GM21619 (cell line): Measurements from ENCODE around the gene GNRHR.

Experiments used
- ATAC-seq: cut with Tn5 transposase; IDR thresholded peaks from one replicate; pipeline ENCODE4 v1.9.1; 2021; ENCODE audit not compliant: unreplicated experiment

GNRHR gene

DNA sequence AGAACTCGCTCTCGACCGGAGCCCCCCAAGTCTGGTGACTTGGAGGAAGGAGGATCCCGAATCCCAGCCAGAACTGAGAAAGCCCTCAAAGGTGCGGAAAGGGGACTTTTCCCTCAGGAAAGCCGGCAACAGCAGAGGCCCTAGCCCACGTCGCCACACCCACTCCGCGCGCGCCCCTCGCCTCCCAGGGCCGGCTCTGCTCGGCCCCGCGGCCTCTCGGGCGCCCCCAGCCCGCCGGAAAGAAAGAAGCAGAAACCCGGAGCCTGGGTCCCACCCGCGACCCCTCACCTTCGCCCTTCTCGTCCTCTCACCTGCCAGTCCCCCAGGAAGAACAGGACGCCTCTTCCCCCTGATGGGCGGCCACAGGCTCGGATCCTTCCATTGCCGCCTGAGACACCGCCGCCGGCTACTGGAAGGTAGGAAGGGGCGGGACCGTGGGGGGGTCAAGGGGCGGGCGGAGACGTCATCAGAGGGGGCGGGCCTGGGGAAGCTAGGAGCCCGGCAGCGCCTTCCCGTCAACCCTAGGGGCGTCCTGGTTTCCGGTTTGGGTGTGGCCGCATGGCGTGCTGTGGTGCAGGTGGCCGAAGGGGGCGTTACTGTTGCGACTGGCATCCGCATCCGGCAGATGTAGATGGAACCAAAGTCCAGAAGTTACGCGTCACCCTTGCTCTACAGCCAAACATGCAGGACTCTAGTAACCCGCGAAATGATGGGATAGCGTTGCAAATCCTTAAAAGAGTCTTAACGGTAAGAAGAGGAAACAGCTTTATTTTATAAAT, 53.3 kb downstream of the GNRHR start, which contains the start of gene UBA6:
UBA6 (minus strand) TSS at position 418 of the 779 bp plus-strand sequence; CDS start at position 382, 36 bp downstream.
- ATAC-seq: peak; percentile 98

DNA sequence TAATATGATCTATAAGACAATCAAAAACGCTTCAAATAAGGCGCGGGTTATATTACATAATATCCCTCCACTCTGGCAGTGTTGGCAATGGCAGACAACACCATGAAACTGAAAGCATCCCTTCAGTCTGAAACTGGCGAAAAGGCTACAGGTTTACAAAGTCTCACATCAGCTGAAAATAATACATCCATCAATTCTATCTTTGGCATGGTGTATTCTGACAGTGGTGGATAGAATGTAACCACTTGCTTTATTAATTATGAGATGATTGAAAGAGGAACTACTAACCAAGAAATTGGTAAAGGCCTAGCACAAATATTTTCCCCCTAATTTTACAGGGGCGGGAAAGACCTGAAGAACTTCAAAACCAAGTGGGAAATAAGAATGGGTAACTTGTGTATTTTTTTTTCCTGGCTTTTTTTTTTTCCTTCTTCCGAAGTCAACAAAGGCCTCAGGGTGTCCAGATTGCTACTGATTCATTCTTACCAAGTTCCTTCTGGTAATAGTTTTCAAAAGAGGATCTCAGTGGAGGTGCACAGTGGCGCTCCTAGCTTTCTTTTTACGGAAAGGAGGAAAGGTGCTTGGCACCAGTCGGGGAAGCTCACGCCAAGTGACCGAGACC, 54.0 kb downstream of the GNRHR start:
- ATAC-seq: peak; percentile 24

DNA sequence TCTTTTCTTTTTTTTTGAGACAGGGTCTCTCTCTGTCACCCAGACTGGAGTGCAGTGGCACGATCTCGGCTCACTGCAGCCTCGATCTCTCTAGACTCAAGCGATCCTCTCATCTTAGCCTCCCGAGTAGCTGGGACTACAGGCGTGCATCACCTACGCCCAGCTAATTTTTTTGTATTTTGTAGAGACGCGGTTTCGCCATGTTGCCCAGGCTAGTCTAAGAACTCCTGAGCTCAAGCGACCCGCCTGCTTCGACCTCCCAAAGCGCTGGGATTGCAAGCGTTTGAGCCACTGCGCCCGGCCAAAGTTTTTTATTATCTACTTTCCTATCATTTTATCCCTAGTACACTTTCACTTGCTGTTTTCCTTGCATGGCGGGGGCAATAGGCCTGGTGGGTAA, 54.6 kb downstream of the GNRHR start:
- no peak for ATAC-seq

DNA sequence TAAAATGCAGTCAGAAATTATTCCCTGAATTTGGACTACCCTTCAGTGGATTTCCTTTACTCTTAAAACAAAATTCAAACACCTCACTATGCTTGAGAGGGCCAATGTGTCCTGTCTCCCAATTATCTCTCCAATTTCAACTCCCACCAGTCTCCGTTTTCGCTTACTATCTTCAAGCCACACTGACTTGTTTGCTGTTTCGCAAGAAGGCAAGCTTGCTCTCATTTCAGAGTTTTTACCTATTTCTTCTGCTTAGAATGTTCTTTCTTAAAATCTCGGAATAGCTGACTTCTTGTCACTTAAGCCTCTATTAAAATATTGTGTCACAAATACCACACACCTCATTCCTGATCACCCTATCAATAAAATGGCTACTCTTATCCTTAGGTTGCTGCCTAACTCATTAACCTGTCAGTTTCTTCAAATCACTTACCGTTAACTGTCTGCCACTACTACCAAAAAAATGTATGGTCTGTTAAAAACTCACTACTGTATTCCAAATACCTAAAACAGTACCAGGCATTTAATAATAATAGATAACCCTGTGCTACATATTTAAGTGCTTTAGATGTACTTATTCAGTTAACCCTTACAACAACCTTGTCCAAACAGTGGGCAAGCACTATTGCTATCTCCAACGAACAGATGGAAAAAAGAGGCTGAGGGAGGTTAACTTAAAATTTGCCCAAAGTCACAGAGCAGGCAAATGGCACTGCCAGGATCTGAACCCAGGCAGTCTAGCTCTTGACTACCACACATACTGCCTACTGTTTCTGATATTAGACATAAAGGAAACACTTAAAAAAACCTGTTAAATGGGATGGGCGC, 56.1 kb downstream of the GNRHR start:
- ATAC-seq: no peak

DNA sequence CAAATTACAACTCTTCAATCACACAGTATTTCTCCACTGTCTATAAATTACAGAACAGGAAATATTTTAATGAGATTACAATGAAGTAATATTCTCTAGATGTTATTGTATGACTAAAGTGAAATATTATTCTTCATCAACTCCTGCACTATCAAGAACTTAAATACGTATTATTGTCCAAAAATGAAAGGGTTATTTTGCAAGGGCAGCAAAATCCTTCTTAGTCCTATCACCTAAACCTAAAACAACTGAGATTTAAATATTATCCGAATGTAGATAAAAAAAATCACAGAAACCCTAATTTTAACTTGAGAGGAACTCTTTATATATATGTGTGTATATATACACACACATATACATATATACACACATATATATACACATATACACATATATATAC, 58.1 kb downstream of the GNRHR start:
- no peak for ATAC-seq

DNA sequence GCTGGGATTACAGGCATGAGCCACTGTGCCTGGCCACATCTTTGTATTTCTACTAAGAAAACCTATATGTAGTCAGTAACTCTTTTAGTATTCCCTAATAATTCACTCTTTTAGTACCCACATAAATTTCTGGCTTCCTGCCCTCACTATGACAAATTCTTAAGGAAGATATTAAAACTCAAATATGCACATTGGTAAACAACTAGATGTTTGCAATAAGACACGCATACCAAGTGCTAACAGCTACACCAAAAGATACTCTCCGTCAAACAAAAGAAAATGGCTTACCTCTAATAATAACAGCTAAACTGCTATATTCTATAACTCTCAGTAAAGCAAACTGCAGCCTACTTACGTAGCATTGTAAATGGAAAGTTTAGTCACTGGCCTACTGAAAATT, 59.5 kb downstream of the GNRHR start:
- ATAC-seq: no peak

DNA sequence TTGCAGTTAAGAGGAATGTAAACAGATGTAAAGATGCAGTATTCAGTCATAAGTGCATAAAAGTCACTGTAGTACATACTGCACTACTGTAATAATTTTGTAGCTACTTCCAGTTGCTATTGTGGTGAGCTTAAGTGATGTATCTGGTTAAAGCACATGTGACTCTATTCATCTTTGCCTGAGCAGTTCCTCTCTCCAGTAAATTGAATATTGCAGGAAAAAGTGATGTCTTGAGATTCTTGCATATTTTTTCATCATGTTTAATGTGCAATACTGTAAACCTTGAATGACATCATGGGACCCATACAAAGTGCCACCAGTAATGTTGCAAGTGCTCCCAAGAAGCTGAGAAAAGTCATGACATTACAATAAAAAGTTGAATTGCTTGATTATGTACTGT, 62.9 kb downstream of the GNRHR start:
- ATAC-seq: no peak
